ENCODE results near the gene COPS7A.

DNA sequence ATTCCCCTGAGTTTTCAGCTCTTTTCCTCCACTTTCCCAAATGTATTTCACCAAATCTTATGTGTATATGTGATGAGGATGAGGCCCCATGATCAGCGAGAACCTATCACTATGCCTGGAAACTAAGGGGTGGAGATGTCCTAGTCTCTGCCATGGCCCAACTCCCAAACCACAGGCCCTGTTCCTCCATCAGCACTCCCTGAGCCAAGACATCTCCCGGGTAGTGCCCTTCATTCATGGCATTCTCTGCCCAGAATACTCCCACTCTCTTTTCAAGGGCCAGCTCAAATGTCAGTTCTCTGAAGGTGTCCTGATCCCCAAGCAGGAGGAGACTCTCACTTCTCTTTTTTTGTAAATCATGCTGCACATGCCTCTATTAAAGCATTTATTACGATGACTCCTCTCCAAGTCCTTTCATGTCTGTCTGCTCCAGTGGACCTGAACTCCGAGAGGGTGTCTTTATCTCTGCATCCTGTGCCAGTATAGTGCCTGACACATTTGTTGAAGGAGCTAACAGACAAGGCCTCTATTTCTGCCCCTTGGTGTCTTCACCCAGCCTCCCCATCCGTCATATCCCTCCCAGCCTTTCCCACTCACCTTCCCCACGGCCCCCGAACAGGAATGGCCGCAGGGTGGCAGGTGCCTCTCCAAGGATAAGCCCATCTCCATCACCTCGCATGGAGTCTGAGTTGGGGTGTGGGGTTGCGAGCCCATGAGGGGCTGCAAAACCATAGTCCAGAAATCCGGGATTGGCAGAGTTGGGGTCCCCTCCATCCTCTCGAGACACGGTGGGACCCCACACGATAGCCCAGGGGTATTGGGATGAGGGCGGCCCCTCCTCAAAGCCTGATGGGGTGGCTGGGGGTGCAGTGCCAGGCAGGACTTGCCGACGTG is 26.9 kb upstream of the COPS7A start:
- TF ChIP-seq EP300 (IDR thresholded peaks at IDR 0.05) (no peak), CTCF (IDR thresholded peaks at IDR 0.05) (no peak)
